K562 (cell line): ENCODE results near the gene CLK3. TPM values are rescaled to one million over a fixed set of nuclear protein-coding genes. Genes with fewer than 3 reads are reported as not detected.

Experiments used
- ARID1B ChIP-seq: fragments of 450-650 bp; IDR thresholded peaks from 2 replicates; pipeline ENCODE4 v1.6.1; 2016; ENCODE audit warnings: antibody characterized with exemption, mild to moderate bottlenecking, inconsistent platforms
- BCL6 ChIP-seq: fragments of 250-450 bp; sonication (Bioruptor Pico); IDR thresholded peaks from 2 replicates; pipeline ENCODE4 v1.4.0; 2020
- DPF2 ChIP-seq: fragments of 450-650 bp; IDR thresholded peaks from 2 replicates; pipeline ENCODE4 v1.6.1; 2016
- FOSL1 ChIP-seq: fragments of 200-800 bp; sonication (Bioruptor generic); conservative IDR thresholded peaks from 2 replicates; pipeline ENCODE4 v1.6.1; 2016; ENCODE audit warnings: missing genetic modification characterization, missing compliant biosample characterization
- HDAC1 ChIP-seq, 2 experiments: fragments of 450-650 bp; IDR thresholded peaks; 2 replicates each; pipeline ENCODE4 v1.6.1; 2016 to 2017; ENCODE audit warnings: inconsistent platforms in 1 of 2, mild to moderate bottlenecking in 1 of 2, moderate library complexity in 1 of 2
- HINFP ChIP-seq: fragments of 450-650 bp; conservative IDR thresholded peaks from 2 replicates; pipeline ENCODE4 v1.6.1; 2016; ENCODE audit warnings: missing genetic modification characterization, low read depth, mild to moderate bottlenecking, control low read depth, missing compliant biosample characterization
- ILF3 ChIP-seq: fragments of 450-650 bp; IDR thresholded peaks from 2 replicates; pipeline ENCODE4 v1.6.1; 2018; ENCODE audit warnings: antibody characterized with exemption, mild to moderate bottlenecking, moderate library complexity, borderline replicate concordance
- MTA1 ChIP-seq: fragments of 450-650 bp; IDR thresholded peaks from 2 replicates; pipeline ENCODE4 v1.6.1; 2017; ENCODE audit warnings: borderline replicate concordance
- MTF1 ChIP-seq: fragments of 250-450 bp; sonication (Bioruptor Pico); IDR thresholded peaks from 2 replicates; pipeline ENCODE4 v1.9.0; 2021; ENCODE audit warnings: moderate library complexity, mild to moderate bottlenecking, inconsistent platforms, borderline replicate concordance
- POLR2AphosphoS5 ChIP-seq: IDR thresholded peaks from 2 replicates; pipeline ENCODE4 v1.6.1; 2011; ENCODE audit warnings: mild to moderate bottlenecking, low read depth, low read length, moderate library complexity; ENCODE audit not compliant: control insufficient read depth, insufficient read depth
- POLR2B ChIP-seq: fragments of 450-650 bp; IDR thresholded peaks from 2 replicates; pipeline ENCODE4 v1.6.1; 2018; ENCODE audit warnings: low read depth; ENCODE audit not compliant: partially characterized antibody
- SMARCA4 ChIP-seq: fragments of 450-650 bp; IDR thresholded peaks from 2 replicates; pipeline ENCODE4 v1.6.1; 2016
- SPI1 ChIP-seq: IDR thresholded peaks from 2 replicates; pipeline ENCODE4 v1.6.1; 2011; ENCODE audit warnings: low read depth, low read length, control low read depth, borderline replicate concordance
- TAL1 ChIP-seq: fragments of 450-650 bp; IDR thresholded peaks from 2 replicates; pipeline ENCODE4 v1.6.1; 2016; ENCODE audit warnings: mild to moderate bottlenecking
- TBP ChIP-seq: optimal IDR thresholded peaks from 2 replicates; pipeline ENCODE3; 2011; ENCODE audit warnings: low read depth, low read length, improper control_type of control experiment
- TEAD1 ChIP-seq, 2 experiments: fragments of 450-650 bp in 1 of 2; sonication (generic) in 1 of 2; formaldehyde crosslinking; IDR thresholded peaks; 2 replicates each; pipeline versions ENCODE4 v1.4.0 to v1.8.0; 2020 to 2022; ENCODE audit warnings: mild to moderate bottlenecking in 2 of 2, missing genetic modification reagents in 1 of 2
- TRIM24 ChIP-seq, 2 experiments: fragments of 450-650 bp; IDR thresholded peaks; 2 replicates each; pipeline ENCODE4 v1.6.1; 2016
- XRCC5 ChIP-seq: fragments of 200-400 bp; formaldehyde crosslinking; IDR thresholded peaks from 2 replicates; pipeline ENCODE4 v1.6.1; 2017; ENCODE audit warnings: low read depth, mild to moderate bottlenecking, low read length
- ZNF212 ChIP-seq: fragments of 450-650 bp; formaldehyde crosslinking; IDR thresholded peaks from 2 replicates; pipeline ENCODE4 v1.4.0; 2020; ENCODE audit warnings: mild to moderate bottlenecking
- ZNF766 ChIP-seq: fragments of 200-800 bp; sonication (Bioruptor generic); conservative IDR thresholded peaks from 2 replicates; pipeline ENCODE4 v1.6.1; 2016; ENCODE audit warnings: missing genetic modification characterization, missing compliant biosample characterization
- polyA plus RNA-seq, 8 experiments: library from polyadenylated mRNA; depleted of rRNA in 4 of 8; stranded (reverse) in 5 of 8; unstranded in 3 of 8; fragments of >200 nt; fragmentation: Nextera tagmentation in 2 of 8; fragmentation: Illumina TruSeq in 1 of 8; extraction: Ambion mirVana in 2 of 8; extraction: Trizol in 1 of 8; gene quantifications; 2 replicates each; pipeline versions ENCODE4 v1.2.1 to v1.2.3, GENCODE V29; 2011 to 2014; ENCODE audit warnings: inconsistent platforms in 1 of 8, missing spikeins in 1 of 8
- total RNA-seq, 7 experiments: library from RNA; depleted of rRNA in 6 of 7; stranded (reverse); fragments of >200 nt in 6 of 7; fragmentation: Illumina TruSeq in 2 of 7; extraction: Trizol in 2 of 7; gene quantifications; 2 replicates each; pipeline versions ENCODE4 v1.2.1 to v1.2.3, GENCODE V29; 2011 to 2021; ENCODE audit warnings: low replicate concordance in 1 of 7
- TF ChIP-seq, protein P1 (sequence below): fragments of 200-800 bp; sonication (Bioruptor generic); IDR thresholded peaks from 2 replicates; pipeline ENCODE4 v1.6.1; 2017; ENCODE audit warnings: missing genetic modification characterization, missing compliant biosample characterization
- TF ChIP-seq, protein P2 (sequence below), 3 experiments: fragments of 200-800 bp in 1 of 3; fragments of 250-450 bp in 1 of 3; fragments of 450-650 bp in 1 of 3; sonication (Bioruptor Pico) in 1 of 3; sonication (Bioruptor generic) in 1 of 3; formaldehyde crosslinking in 1 of 3; IDR thresholded peaks; 2 replicates each; pipeline versions ENCODE4 v1.6.1 to v1.8.0; 2016 to 2022; ENCODE audit warnings: mild to moderate bottlenecking in 2 of 3, missing genetic modification characterization in 2 of 3, missing compliant biosample characterization in 1 of 3, moderate library complexity in 1 of 3
- TF ChIP-seq, protein P3 (sequence below): sonication (generic); formaldehyde crosslinking; IDR thresholded peaks from 2 replicates; pipeline ENCODE4 v1.8.0; 2022; ENCODE audit warnings: mild to moderate bottlenecking, missing genetic modification reagents

Gene CLK3
- total and polyA plus RNA-seq, 9 of the 15 experiments (the other 6 are each of a cell fraction or from before 2014, with no cell fraction given), result 1.2 to 95.2 (median 51.7) TPM

GRCh38 chr15:74584779-74585178, 30.9 kb upstream of the CLK3 start (continued):
- TF ChIP-seq ARID1B, result peak; percentile 73
- no peak for TF ChIP-seq POLR2B
- TF ChIP-seq SPI1, result 0 out of 2 replicates have a peak, but pooled peaks have one; percentile 44
- TF ChIP-seq, protein P1, sequence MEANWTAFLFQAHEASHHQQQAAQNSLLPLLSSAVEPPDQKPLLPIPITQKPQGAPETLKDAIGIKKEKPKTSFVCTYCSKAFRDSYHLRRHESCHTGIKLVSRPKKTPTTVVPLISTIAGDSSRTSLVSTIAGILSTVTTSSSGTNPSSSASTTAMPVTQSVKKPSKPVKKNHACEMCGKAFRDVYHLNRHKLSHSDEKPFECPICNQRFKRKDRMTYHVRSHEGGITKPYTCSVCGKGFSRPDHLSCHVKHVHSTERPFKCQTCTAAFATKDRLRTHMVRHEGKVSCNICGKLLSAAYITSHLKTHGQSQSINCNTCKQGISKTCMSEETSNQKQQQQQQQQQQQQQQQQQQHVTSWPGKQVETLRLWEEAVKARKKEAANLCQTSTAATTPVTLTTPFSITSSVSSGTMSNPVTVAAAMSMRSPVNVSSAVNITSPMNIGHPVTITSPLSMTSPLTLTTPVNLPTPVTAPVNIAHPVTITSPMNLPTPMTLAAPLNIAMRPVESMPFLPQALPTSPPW (CRISPR knock-in tag), result peak; percentile 56
- TF ChIP-seq MTF1, result no peak
- TF ChIP-seq TBP, result no peak
- TF ChIP-seq ZNF212 (CRISPR knock-in tag), result no peak
- TF ChIP-seq SMARCA4, result 0 out of 2 replicates have a peak, but pooled peaks have one; percentile 20
- no peak for TF ChIP-seq XRCC5
- peak; percentile 44; the same call in 1 of the 2 replicates for TF ChIP-seq POLR2AphosphoS5
- TF ChIP-seq ZNF766 (CRISPR knock-in tag), result 0 out of 2 replicates have a peak, but pooled peaks have one; percentile 28
- TF ChIP-seq HDAC1 (IDR thresholded peaks at IDR 0.05), result peak in 1 of 2 experiments; percentile 86; a peak in 2 of 4 replicates
- TF ChIP-seq TAL1, result peak; percentile 49
- 0 out of 4 replicates have a peak, but pooled peaks of 1 of the 2 experiments have one; percentile 16 for TF ChIP-seq TRIM24 (IDR thresholded peaks at IDR 0.05)
- peak in 1 of 2 experiments; percentile 63; a peak in 1 of 4 replicates for TF ChIP-seq TEAD1 (CRISPR knock-in tag; IDR thresholded peaks at IDR 0.05)
- no peak for TF ChIP-seq HINFP
- TF ChIP-seq, protein P2, sequence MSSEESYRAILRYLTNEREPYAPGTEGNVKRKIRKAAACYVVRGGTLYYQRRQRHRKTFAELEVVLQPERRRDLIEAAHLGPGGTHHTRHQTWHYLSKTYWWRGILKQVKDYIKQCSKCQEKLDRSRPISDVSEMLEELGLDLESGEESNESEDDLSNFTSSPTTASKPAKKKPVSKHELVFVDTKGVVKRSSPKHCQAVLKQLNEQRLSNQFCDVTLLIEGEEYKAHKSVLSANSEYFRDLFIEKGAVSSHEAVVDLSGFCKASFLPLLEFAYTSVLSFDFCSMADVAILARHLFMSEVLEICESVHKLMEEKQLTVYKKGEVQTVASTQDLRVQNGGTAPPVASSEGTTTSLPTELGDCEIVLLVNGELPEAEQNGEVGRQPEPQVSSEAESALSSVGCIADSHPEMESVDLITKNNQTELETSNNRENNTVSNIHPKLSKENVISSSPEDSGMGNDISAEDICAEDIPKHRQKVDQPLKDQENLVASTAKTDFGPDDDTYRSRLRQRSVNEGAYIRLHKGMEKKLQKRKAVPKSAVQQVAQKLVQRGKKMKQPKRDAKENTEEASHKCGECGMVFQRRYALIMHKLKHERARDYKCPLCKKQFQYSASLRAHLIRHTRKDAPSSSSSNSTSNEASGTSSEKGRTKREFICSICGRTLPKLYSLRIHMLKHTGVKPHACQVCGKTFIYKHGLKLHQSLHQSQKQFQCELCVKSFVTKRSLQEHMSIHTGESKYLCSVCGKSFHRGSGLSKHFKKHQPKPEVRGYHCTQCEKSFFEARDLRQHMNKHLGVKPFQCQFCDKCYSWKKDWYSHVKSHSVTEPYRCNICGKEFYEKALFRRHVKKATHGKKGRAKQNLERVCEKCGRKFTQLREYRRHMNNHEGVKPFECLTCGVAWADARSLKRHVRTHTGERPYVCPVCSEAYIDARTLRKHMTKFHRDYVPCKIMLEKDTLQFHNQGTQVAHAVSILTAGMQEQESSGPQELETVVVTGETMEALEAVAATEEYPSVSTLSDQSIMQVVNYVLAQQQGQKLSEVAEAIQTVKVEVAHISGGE (CRISPR knock-in tag; IDR thresholded peaks at IDR 0.05), result peak in 1 of 3 experiments; percentile 57; a peak in 2 of 6 replicates
- TF ChIP-seq DPF2, result peak; percentile 46; the same call in 1 of the 2 replicates
- TF ChIP-seq ILF3, result no peak
- TF ChIP-seq FOSL1 (tag), result peak; percentile 40
- peak; percentile 40; the same call in 1 of the 2 replicates for TF ChIP-seq BCL6 (CRISPR knock-in tag)
- TF ChIP-seq, protein P3, sequence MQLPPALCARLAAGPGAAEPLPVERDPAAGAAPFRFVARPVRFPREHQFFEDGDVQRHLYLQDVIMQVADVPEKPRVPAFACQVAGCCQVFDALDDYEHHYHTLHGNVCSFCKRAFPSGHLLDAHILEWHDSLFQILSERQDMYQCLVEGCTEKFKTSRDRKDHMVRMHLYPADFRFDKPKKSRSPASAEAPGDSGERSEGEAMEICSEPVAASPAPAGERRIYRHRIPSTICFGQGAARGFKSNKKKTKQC, result no peak
- peak; percentile 54; the same call in 1 of the 2 replicates for TF ChIP-seq MTA1
